Muscle of arm (tissue), 12 donors: ENCODE data around the gene AP3D1. TPM values are rescaled to one million over a fixed set of nuclear protein-coding genes. Genes with fewer than 3 reads are reported as not detected.
"Not testable (repeated sequence)": the region's sequence is repeated elsewhere in the genome, so short reads cannot be mapped to it uniquely, and the experiment has no call there.

Experiments
- DNase-seq: peaks from one replicate; pipeline ENCODE4 v3.0.0-alpha.2; 2013
- polyA plus RNA-seq, 12 donors: library from polyadenylated mRNA; unstranded; fragments of 120-200 nt; gene quantifications; one replicate each; pipeline ENCODE4 v1.2.1, GENCODE V29; 2013; ENCODE audit not compliant: insufficient read length in 12 of 12

The AP3D1 gene
- polyA plus RNA-seq, 12 donors, result 32.3 to 77.2 (median 59.1) TPM; not detected in 1

DNA sequence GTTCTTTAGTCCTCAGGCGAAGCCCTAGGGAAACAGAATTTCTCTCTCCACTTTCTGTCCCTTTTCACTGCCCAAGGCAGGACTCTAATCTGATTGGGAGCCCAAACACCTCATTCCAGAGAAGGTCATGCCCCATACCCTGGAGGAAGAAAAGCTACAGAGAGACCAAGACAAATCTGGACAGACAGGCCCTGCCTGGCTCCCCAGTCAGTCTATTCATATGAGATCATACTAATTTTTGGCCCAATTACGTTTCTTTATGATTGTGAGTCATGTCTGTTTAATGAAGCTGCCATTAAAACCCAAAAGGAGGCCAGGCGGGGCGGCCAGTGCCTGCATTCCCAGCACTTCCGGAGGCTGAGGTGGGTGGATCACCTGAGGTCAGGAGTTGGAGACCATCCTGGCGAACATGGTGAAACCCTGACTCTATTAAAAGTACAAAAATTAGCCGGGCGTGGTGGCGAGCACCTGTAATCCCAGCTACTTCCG lies 3.3 kb upstream of the AP3D1 start:
- no peak for DNase-seq

DNA sequence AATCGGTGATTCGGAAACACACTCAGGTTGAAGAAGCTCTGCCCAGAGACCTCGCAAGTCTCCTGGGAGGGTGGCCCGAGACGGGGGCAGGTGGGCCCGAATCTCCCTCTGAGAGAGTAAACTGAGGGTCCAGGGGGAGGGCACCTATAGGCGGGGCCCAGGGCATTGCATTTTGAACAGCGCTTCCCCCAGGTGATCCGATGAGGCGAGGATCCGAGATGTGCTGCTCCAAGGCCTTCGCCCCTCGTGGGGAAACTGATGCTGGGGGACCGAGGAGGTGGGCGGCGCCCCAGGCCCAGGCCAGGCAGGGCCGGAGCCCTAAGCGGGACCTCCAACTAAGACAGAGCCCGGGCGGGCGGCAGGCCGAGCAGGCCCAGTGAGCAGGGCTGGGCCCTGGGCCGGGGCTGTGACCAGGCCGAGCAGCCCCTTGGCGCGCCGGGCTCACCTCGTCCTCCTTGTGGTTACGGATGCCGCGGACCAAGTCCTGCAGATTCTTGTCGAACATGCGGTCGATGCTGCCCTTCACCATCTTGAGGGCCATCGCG lies 500 bp downstream of the AP3D1 start:
- DNase-seq, result no peak

DNA sequence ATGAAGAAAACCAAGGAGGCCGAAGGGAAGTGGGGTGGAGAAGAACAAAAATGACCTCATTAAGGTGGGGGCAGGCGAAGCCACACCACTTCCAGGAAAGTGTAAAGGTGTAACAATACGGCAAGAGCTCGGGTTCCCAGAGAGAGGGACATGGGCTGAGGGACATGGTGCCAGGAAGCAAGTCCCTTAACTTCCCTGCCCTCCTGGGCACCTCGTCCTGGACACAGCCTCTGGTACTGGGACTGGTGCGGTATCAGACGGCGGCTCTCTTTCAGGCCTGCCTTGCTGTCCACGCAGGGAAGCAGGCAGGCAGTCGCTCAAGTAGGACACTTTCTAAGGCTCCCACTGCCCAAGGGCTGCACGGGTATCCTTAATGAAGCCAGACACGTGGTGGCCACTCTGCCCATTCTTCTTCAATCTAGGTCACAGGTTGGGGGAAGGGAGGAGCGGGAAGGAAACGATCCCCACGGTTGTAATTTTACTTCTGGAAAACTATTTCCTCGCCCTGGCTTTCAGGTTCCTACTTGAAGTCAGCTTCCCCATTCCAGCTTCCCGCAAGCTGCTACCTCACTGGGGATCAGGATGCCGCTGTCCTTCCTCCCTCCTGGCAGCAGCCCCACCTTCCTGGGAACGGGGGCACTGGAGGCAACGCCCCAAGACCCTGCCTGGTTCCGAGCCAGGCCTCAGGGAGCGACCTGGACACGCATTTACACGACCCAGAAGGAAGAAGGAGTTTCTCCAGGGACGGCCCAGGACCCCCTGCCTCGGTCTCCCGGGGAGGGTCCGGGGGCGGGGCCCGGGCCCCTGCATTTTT lies 1.2 kb downstream of the AP3D1 start:
- DNase-seq, result no peak

DNA sequence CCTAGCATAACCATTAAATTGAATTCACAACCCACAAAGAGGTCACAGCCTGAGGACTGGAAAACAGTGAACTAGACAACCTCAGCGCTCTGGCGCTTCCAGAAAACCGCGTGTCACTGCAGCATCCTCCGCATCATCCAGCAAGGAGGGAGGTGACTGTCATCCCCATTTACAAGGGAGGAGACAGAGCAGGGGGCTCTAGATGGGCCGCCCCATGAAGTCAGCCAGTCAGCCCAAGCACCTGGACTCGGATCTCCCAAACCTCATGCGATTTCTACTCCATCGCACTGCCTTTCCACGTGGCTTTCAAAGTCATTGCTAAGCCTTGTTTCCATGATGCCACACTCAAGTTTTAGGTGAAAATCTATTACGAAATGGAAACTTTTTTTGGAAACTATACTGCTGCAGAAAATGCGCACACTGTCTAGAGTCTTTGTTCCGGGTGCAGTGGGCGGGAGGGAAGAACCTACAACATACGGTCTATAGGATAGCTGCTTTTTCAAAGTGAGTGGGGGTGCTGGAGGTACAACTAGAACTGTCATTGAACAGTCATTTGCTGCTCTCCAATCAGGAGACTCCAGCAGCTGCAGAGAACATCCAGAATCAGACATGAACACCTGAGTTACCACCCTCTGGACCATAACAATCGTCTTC lies 2.8 kb downstream of the AP3D1 start:
- no peak for DNase-seq

DNA sequence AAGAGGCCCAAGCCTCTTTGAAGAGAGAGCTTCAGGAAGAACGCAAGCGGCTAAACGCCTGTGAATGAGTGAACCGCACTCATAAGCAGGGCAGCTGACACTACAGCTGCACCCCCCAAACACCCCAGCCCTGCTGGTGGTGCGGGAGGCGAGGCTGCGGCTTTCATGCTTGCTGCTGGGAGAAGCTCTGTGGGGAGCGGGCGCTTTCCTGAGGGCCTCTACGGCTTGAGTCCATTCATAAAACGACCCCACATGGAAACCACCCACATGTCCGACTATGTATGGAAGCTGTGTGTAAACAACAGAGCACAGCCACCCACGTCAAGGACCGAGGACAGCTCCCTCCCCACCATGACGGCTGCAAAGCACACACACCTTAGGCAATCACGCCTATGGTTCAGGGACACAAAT lies 5.5 kb downstream of the AP3D1 start:
- no peak for DNase-seq

DNA sequence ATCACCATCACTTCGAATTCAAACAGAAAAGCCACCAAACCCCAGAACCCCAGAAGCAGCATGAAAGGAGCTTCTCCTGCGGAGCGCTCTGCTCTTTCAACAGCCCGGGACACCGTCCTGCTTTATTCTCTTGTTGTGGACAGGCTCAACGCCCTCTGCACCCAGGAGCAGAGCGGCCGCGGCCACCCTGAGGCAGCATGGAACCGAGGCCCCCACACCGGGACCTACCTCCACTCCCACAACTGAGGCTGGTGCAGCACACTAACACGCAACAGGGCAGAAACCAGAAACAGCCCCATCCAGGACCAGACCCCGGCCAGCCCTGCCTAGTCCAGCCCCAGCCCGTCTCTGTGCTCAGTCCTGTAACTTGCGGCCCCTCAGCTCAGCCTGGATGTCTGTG lies 7.2 kb downstream of the AP3D1 start:
- no peak for DNase-seq

DNA sequence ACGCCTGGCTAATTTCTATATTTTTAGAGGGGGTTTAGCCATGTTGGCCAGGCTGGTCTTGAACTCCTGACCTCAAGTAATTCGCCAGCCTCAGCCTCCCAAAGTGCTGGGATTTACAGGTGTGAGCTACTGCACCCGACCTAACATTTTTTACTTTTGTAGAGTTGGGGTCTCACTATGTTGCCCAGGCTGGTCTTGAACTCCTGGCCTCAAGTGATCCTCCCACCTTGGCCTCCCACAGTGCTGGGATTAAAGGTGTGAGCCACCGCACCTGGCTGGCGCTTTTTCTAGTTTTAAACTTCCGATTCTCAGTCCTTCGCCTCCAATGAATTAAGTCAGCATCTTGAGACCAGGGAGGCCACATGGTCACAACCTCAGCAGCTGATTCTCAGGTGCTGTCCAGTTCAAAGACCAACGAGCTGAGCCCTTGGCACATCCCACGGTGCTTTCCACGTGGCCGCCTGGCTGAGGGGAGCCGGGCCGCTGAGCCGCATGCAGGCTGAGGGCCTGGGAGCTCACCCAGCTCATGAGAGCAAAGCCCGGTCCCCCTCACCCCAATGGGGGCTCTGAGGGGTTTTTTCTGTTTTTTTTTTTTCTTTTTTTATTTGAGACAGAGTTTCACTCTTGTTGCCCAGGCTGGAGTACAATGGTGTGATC lies 9.1 kb downstream of the AP3D1 start:
- no peak for DNase-seq

DNA sequence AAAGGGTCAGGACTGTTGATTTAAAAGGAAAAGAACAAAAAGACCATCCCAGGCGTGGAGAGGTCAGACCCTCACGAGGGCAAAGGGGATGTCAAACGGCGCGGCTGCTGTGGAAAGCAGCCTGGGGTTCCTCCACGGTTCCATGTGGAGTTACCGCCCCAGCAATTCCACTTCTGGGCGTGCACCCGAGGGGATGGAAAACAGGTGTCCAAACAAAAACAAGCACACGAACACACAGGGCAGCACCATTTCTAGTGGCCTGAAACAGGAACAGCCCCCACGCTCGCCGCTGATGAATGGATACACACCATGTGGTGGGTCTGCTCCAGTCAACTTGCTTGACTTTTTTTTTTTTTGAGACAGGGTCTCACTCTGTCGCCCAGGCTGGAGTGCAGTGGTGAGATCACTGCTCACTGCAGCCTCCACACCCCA lies 11.2 kb downstream of the AP3D1 start:
- DNase-seq, result no peak

DNA sequence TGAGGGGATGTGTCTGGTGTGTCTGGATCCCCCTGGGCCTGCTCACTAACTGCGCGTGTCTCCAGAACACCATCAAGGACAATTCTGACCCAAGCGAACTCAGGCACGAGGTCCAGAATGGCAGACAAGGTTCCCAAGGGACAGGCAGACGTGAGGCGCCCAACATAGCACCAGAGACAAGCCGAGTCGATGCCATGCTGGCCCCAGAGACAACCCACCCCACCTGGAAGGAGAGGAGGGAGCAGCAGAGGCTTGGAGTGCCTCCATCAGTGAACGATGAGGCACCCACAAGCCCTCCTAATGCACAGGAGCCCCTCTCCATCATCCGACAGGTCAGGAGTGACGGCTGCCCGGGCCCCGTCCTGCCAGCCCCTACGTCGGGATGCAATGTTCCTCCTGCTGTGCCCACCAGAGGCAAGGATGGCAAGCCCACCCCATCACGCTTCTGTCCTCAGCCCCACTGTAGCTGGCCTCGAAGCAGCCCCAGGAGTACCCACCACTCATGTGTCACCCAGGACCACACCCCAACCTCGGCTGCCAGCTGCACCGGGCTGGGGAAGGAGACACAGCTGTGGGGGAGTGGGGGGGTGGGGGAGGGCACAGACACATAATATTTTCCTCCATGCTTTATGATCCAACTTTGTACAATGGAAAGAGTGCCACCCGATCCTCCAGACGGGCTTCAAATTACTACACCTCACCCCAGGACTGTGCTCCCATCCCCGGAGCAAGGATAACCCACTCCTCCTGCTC lies 11.8 kb downstream of the AP3D1 start:
- no peak for DNase-seq

DNA sequence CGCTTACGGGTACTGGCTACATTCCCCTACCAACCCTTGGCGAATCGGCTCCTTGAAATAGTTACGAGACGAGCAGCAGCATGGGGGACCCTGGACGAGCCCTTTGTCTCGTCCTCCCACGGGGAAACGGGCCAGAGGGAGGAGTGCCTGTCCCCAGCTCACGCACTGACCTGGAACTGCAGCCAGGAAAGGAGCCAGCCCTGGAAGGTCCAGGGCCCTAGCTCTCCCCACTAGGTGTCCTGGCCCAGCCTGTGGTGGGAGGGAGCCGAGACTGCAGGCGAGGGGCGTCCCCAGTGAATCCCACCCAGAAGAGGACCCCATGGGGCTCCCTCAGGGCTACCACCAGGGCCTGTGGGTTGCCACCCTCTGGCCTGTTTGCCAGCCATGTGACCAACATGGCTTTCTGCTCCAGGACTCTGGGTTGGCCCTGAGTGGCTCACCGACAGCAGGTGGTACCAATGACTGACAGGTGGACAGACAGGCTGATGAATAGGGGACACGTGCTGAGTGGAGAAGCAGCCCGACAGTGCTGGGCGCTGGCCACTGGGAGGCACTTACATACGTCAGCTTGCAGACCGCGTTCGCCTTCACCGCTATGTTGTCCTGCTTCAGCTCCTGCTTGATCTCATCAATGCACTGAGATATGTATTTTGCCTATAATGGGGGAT lies 13.2 kb downstream of the AP3D1 start:
- no peak for DNase-seq

DNA sequence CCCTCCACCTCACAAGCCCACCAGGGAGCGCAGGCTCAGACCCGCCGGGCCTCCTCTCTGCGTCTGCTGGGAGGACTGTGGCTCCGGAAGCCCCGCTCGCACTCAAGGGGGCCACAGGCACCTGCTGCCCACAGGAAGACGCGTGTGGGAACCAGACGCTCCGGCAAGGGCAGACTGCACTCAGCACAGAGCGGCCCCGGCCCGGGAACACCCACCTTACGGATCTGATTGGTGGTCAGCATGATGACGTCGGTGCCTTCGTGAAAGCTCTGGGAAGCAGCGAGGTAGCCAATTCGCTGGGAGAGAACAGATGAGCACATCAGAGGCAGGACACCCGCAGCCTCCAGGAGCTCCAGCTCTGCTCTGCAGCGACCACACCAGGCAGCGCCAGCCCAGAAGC lies 14.6 kb downstream of the AP3D1 start:
- no peak for DNase-seq

DNA sequence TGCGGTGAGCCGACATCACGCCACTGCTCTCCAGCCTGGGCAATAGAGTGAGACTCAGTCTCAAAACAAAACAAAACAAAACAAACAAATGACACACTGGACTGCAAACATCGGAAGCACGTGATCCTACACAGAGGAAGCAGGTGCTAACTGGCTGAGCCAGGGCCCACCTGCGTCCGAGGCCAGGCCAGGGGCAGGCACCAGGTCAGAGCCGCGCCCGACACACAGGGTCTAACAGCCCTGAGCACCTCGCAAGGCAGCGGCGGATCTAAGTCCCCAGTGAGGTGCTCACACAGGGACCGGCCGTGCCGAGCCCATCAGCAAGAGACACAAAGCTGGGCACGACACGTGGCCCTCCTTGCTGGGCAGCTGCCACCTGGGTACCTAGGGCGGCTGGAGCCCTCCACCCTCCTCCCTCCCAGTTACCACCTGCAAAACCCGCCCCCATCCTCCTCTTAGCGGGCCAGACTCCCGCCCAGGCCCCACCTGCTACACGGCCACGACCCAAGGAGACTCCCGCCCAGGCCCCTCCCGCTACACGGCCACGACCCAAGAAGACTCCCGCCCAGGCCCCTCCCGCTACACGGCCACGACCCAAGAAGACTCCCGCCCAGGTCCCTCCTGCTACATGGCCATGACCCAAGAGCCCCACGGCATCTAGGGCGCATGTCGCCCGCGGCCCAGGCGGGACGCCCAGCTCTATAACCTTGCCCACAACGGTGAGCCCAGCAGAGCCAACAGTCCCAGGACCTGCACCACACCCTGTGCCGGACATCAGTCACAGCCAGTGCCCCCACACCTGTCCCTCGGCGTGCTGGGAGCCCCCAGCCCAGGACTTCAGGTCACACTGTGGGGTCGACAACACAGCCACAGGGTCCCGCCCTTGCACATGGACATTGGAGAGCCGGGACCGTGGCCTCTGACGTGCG lies 15.6 kb downstream of the AP3D1 start:
- DNase-seq, result no peak

DNA sequence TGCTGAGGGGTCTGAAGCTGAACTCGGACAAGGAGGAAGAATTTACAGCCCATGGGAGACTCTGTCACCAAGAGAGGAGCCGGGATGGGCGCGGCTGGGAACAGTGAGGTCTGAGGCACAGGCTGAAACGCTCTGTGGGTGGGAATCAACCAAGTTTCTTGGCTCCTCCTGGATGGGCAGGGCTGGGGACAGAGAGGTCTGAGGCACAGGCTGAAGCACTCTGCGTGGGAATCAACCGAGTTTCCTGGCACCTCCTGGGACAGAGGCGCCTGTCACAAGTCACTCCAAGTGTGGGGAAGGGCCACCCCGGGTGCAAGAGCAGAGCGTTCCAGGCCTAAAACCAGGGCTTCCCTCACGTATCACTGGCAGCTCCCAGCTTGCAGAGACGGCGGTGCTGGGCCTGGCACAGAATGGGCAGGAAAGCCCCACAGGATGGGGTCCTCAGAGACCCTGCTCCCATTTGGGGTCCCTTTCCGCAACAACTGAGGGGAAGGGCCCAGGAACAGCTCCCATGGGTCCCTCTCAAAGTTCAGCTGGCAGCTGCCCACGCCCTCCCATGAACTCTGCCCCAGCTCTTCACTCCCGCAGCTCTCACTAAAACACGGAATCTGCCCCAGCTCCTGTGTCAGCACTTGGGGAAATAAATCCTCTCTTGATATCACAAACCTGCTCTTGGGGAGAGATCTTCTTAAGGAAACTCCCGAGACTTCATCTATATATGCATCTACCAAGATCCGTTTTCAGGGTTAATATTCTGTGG lies 18.5 kb downstream of the AP3D1 start:
- DNase-seq, result no peak

DNA sequence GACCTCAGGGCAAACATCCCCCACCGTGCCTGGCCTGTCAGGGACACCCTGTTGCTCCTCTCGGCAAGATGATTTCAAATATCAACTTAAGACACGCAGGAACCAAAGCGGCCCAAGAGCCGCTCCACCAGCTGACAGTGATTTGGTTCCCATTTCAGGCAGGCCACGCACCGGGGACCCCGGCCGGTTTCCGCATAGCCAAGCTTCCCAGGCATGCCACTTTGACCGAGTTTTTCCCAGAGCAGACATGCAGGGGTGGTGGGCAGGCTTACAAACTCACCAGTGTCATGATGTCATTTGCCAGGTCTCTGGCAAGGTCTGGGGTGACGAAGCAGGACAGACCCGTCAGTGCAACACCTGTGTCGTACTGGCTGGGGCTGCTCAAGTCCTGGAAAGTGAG lies 19.2 kb downstream of the AP3D1 start:
- DNase-seq, result no peak

DNA sequence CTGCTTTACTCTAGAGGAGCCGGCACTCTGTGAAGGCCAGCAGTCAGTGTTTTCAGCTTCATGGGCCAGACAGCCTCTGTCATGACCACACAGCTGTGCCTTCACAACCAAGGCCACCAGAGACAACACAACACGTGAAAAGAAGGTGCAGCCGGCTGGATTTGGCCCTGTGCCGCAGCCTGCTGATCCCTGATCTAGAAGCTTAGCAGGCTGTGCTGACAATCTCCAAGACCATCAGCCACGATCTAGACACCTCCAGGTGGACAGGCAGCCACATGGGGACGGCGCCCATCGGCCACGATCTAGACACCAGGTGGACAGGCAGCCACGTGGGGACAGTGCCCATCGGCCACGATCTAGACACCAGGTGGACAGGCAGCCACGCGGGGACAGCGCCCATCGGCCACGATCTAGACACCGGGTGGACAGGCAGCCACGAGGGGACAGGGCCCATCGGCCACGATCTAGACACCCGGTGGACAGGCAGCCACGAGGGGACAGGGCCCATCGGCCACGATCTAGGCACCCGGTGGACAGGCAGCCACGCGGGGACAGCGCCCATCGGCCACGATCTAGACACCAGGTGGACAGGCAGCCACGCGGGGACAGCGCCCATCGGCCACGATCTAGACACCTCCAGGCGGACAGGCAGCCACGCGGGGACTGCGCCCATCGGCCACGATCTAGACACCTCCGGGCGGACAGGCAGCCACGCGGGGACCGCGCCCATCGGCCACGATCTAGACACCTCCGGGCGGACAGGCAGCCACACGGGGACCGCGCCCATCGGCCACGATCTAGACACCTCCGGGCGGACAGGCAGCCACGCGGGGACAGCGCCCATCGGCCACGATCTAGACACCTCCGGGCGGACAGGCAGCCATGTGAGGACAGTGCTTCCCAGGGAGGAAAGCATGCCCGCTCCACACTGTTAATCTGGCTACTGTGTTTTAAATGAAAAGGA lies 20.1 kb downstream of the AP3D1 start:
- DNase-seq, result not testable (repeated sequence)

DNA sequence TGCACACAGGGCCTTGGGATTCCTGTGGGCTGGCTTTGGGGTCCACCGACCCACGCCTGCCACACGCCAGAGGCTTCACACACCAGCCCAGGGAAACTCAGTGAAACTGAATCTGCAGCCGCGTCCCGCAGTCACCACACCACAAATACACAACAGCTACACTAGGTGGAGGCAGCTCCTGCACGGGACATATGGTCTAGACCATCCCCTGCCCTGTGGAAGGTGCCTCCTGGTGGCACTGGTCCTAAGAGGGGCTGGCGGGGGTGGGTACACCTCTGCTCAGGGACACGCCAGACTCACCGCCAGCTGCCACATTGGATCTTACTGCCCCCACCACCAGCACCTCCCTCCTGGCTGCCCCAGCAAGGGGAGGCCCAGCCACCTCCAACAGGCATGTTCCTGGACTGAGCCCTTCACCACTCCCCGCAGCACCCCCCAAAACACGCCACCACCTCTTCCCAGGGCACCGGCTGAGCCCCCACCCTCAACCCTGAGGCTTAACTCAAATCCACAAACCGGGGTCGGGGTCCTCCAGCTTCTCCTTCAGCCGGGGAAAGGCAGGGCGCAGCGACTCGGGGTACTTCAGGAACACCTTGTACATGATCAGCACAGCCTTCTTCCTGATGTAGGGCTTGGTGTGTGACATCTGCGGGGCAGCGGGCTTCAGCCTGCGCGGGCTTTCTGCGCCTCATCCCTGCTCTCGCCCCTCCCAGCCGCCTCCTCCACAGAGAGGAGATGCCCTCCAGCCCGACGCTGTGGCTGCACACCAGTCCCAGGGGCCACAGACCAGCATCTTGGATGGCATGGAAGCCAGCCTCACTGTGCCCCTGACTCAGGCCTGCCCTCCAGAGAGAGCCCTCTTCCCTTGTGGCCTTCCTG lies 21.2 kb downstream of the AP3D1 start:
- DNase-seq, result no peak

DNA sequence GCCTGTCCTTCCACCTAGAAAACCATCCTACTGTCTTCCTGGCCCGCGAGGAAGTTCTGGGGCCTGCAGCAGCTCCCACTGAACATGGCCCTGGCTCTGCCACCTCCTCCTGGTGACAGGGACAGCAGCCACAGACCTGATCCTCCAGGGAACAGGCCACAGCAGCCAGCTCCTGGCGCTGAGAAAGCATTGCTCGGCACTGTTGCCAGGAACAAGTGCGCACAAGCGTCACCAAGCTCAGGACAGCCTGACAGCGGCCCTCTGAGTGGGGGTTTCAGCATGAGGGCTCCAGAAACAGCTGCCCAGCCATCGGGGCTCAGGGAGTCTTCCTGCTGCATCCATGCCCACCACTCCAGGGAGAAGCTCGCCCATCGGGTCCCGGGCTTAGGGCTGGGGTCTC lies 21.9 kb downstream of the AP3D1 start:
- DNase-seq, result no peak
